Breast epithelium (tissue), 3 donors: ENCODE measurements around the gene PSMD4.

Experiments
- POLR2A ChIP-seq: fragments of 450-650 bp; IDR thresholded peaks from one replicate; pipeline ENCODE4 v1.6.1; 2016; ENCODE audit warnings: antibody characterized with exemption, mild to moderate bottlenecking, moderate library complexity
- POLR2AphosphoS5 ChIP-seq, 3 donors: sonication (generic); formaldehyde crosslinking; IDR thresholded peaks; one replicate each; pipeline ENCODE4 v1.6.1; 2017; ENCODE audit warnings: antibody characterized with exemption in 3 of 3
- TF ChIP-seq, protein P1 (sequence below), 3 donors: fragments of 450-650 bp; IDR thresholded peaks; one replicate each; pipeline ENCODE4 v1.5.1; 2016 to 2017; ENCODE audit warnings: antibody characterized with exemption in 3 of 3, mild to moderate bottlenecking in 3 of 3, moderate library complexity in 3 of 3

DNA sequence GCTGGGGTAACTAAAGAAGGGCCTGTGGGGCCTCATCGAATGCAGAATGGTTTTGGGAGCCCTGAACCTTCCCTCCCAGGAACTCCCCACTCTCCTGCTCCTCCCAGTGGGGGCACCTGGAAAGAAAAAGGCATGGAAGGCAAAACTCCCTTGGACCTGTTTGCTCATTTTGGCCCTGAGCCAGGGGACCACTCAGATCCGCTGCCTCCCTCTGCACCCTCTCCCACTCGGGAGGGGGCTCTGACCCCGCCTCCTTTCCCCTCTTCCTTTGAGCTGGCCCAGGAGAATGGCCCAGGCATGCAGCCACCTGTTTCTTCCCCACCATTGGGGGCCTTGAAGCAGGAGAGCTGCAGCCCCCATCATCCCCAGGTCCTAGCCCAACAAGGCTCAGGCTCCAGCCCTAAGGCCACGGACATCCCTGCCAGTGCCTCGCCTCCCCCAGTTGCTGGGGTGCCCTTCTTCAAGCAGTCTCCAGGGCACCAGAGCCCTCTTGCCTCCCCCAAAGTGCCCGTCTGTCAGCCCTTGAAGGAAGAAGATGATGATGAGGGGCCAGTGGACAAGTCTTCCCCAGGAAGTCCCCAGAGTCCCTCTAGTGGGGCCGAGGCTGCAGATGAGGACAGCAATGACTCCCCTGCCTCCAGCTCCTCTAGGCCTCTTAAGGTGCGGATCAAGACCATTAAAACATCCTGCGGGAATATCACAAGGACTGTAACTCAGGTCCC lies 32.2 kb downstream of the PSMD4 start:
- TF ChIP-seq, protein P1, sequence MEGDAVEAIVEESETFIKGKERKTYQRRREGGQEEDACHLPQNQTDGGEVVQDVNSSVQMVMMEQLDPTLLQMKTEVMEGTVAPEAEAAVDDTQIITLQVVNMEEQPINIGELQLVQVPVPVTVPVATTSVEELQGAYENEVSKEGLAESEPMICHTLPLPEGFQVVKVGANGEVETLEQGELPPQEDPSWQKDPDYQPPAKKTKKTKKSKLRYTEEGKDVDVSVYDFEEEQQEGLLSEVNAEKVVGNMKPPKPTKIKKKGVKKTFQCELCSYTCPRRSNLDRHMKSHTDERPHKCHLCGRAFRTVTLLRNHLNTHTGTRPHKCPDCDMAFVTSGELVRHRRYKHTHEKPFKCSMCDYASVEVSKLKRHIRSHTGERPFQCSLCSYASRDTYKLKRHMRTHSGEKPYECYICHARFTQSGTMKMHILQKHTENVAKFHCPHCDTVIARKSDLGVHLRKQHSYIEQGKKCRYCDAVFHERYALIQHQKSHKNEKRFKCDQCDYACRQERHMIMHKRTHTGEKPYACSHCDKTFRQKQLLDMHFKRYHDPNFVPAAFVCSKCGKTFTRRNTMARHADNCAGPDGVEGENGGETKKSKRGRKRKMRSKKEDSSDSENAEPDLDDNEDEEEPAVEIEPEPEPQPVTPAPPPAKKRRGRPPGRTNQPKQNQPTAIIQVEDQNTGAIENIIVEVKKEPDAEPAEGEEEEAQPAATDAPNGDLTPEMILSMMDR (IDR thresholded peaks at IDR 0.05): no peak
- TF ChIP-seq POLR2A (no peak), POLR2AphosphoS5 (IDR thresholded peaks at IDR 0.05) (no peak)
